ENCODE results near the gene BCAR3.

The BCAR3 gene

GRCh38 chr1:93715529-93716126 is 34.0 kb upstream of the BCAR3 start:
- no peak for DNase-seq (ENCODE audit: low read depth, low spot score)
- TF ChIP-seq CTCF (IDR thresholded peaks at IDR 0.05; ENCODE audit: low read depth, low read length) = no peak
- in situ Hi-C loops (cut with HindIII; ENCODE audit: low sequenced_read_pairs) = no loop called here
- no peak overlapping the region for H3K4me3 ChIP-seq (ENCODE audit: low read depth, low read length)

GRCh38 chr1:93714356-93714755 is 32.7 kb upstream of the BCAR3 start:
- H3K4me3 ChIP-seq (ENCODE audit: low read depth, low read length) = no peak overlapping the region
- no peak for DNase-seq (ENCODE audit: low read depth, low spot score)
- TF ChIP-seq CTCF (IDR thresholded peaks at IDR 0.05; ENCODE audit: low read depth, low read length) = no peak
- in situ Hi-C loops (cut with HindIII; ENCODE audit: low sequenced_read_pairs) = no loop called here

GRCh38 chr1:93713341-93713740 is 31.7 kb upstream of the BCAR3 start:
- DNase-seq (ENCODE audit: low read depth, low spot score) = no peak

DNA sequence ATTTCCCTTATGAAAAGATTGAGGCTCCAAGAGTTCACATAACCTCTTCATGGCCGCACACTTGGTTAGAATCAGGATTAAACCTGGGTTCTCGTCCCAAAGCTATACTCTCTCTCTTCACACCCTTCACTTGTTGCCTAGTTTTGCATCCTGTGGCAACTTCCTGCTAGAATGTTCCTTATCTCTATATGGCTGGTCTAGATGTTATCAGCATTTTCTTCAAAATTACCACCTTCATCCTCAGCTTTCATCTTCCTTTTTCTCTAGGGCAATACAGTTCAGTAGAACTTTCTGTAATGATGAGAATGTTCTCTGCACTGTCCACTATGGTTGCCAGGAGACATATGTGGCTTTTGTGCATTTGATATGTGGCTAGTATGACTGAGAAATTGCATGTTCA is 31.1 kb upstream of the BCAR3 start:
- no peak for DNase-seq (ENCODE audit: low read depth, low spot score)
- H3K4me3 ChIP-seq (ENCODE audit: low read depth, low read length) = no peak overlapping the region
- no peak for TF ChIP-seq CTCF (IDR thresholded peaks at IDR 0.05; ENCODE audit: low read depth, low read length)
- in situ Hi-C loops (cut with HindIII; ENCODE audit: low sequenced_read_pairs) = no loop called here

More at GRCh38 chr1:93713341-93713740, 31.7 kb upstream of the BCAR3 start:
- in situ Hi-C loops (cut with HindIII; ENCODE audit: low sequenced_read_pairs) = no loop called here
- H3K4me3 ChIP-seq (ENCODE audit: low read depth, low read length) = no peak overlapping the region
- no peak for TF ChIP-seq CTCF (IDR thresholded peaks at IDR 0.05; ENCODE audit: low read depth, low read length)

- no peak for DNase-seq (ENCODE audit: low read depth, low spot score)
- H3K4me3 ChIP-seq (ENCODE audit: low read depth, low read length) = no peak overlapping the region
- no peak for TF ChIP-seq CTCF (IDR thresholded peaks at IDR 0.05; ENCODE audit: low read depth, low read length)
- in situ Hi-C loops (cut with HindIII; ENCODE audit: low sequenced_read_pairs) = no loop called here
These were observed 29.1 kb upstream of the BCAR3 start for GRCh38 chr1:93710499-93711453.

DNA sequence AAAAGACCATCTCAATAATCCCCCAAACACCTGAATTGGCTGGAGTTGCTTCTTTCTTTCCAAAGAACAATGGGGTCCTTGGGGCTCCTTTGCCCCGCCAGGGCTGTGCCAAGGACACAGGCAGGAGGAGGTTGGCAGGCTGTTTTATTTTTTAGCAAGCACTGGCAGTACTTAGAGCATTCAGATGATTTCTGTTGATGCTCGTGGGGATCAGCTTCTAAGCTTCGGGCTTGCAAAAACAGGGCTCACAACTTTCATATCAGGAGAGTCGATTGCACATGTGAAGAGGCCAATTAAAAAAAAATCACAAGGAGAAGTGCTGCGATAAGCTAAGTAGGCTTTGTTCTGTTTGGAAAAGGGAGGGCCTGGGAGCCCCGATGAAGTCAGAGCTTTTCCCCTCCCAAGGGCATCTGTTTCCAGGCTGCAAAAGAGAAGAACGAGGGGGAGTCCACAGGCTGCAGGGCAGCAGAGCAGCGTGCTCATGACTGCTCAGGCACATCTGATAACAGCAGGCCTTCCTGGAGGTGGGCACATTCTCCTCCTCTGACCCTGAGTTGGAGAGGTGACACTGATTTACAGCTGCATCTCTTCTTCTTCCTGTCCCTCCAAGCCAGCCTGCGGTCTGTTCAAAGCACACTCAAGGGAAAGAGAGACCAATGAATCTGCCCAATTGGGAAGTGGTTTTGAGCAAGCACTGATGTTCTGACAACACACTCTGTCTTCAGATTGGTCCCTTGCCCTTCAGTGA is 27.3 kb upstream of the BCAR3 start:
- in situ Hi-C loops (cut with HindIII; ENCODE audit: low sequenced_read_pairs) = no loop called here
- peak; percentile 13 for DNase-seq (ENCODE audit: low read depth, low spot score)
- H3K4me3 ChIP-seq (ENCODE audit: low read depth, low read length) = no peak overlapping the region
- TF ChIP-seq CTCF (IDR thresholded peaks at IDR 0.05; ENCODE audit: low read depth, low read length) = no peak
